UCSD-AML1 (cell line): ENCODE data around the gene PKP1.

ENCODE experiments used
- DNase-seq: peaks from one replicate; lab custom pipeline; 2025; ENCODE audit not compliant: unreplicated experiment; lab: John Stamatoyannopoulos, UW

The PKP1 gene

GRCh38 chr1:201325678-201326060 lies 42.4 kb downstream of the PKP1 start:
- DNase-seq = no peak

- DNase-seq = no peak
These were observed 43.4 kb downstream of the PKP1 start for GRCh38 chr1:201326710-201327109.

GRCh38 chr1:201327687-201328240 lies 44.5 kb downstream of the PKP1 start:
- no peak for DNase-seq

GRCh38 chr1:201328576-201328975 lies 45.3 kb downstream of the PKP1 start:
- DNase-seq = no peak

GRCh38 chr1:201329286-201329685 lies 46.0 kb downstream of the PKP1 start:
- no peak for DNase-seq

GRCh38 chr1:201329801-201330200 lies 46.5 kb downstream of the PKP1 start:
- DNase-seq = no peak

- no peak for DNase-seq
These were observed 47.2 kb downstream of the PKP1 start for GRCh38 chr1:201330541-201330940.

GRCh38 chr1:201331166-201331565 lies 47.9 kb downstream of the PKP1 start:
- DNase-seq = no peak

- DNase-seq = no peak
These were observed 48.7 kb downstream of the PKP1 start for GRCh38 chr1:201332021-201332420.

- no peak for DNase-seq
These were observed 49.5 kb downstream of the PKP1 start for GRCh38 chr1:201332616-201333335.

- DNase-seq = no peak
These were observed 51.2 kb downstream of the PKP1 start for GRCh38 chr1:201334325-201335173.

GRCh38 chr1:201335174-201335870 lies 52.0 kb downstream of the PKP1 start:
- DNase-seq = no peak

- DNase-seq = no peak
These were observed 52.6 kb downstream of the PKP1 start for GRCh38 chr1:201335901-201336300.

GRCh38 chr1:201336711-201337450 lies 53.6 kb downstream of the PKP1 start:
- no peak for DNase-seq

- no peak for DNase-seq
These were observed 58.1 kb downstream of the PKP1 start for GRCh38 chr1:201341377-201341776.

GRCh38 chr1:201344206-201345080 lies 61.1 kb downstream of the PKP1 start:
- DNase-seq = no peak

- DNase-seq = no peak
These were observed 61.7 kb downstream of the PKP1 start for GRCh38 chr1:201345081-201345355.

- DNase-seq = no peak
These were observed 63.1 kb downstream of the PKP1 start for GRCh38 chr1:201346337-201346939.

- DNase-seq = no peak
These were observed 63.7 kb downstream of the PKP1 start for GRCh38 chr1:201346987-201347386.
